ENCODE results near the gene CKS1B.

- TF ChIP-seq, protein P1, sequence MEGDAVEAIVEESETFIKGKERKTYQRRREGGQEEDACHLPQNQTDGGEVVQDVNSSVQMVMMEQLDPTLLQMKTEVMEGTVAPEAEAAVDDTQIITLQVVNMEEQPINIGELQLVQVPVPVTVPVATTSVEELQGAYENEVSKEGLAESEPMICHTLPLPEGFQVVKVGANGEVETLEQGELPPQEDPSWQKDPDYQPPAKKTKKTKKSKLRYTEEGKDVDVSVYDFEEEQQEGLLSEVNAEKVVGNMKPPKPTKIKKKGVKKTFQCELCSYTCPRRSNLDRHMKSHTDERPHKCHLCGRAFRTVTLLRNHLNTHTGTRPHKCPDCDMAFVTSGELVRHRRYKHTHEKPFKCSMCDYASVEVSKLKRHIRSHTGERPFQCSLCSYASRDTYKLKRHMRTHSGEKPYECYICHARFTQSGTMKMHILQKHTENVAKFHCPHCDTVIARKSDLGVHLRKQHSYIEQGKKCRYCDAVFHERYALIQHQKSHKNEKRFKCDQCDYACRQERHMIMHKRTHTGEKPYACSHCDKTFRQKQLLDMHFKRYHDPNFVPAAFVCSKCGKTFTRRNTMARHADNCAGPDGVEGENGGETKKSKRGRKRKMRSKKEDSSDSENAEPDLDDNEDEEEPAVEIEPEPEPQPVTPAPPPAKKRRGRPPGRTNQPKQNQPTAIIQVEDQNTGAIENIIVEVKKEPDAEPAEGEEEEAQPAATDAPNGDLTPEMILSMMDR (IDR thresholded peaks at IDR 0.05; ENCODE audit: low read length) = no peak
- TF ChIP-seq EZH2 (IDR thresholded peaks at IDR 0.05; ENCODE audit: borderline replicate concordance, low read length) = no peak
Observed at GRCh38 chr1:154966111-154966510, 8.4 kb upstream of the CKS1B start.
